ENCODE data around the gene ADAT3. TPM values are rescaled to one million over a fixed set of nuclear protein-coding genes. Genes with fewer than 3 reads are reported as not detected.

The ADAT3 gene
- total RNA-seq, 4 donors from 2014 or later, result 2.1 to 3.6 (median 3.1) TPM

GRCh38 chr19:1863328-1863637 is 41.9 kb upstream of the ADAT3 start, which contains the start of gene KLF16:
TSS of gene KLF16 (minus strand) at chr19:1863579. CDS start at chr19:1863497, 82 bp downstream.
- intact Hi-C loops (cut with DNase I; ENCODE audit: low total_unique reads) (loop anchor here (1.0 to 10.0 kb wide), 2 partner anchors 15 to 478 kb away; partner anchors contain the start of genes NDUFS7 and REXO1), in situ Hi-C loops (cut with MboI; ENCODE audit: low sequenced_read_pairs in 4 of 4) (no loop called here)
- ATAC-seq (peak in 1 of 2 donors; percentile 0), DNase-seq (no peak)
- peak within 1 kb of the TSS; percentile 76 to 92 (median 84) for H3K27ac ChIP-seq
- H3K27me3 ChIP-seq, result peaks cover 0 to 8% (median 6%) of the 10 kb centered on the region in 3 donors
- no peaks in the 10 kb centered on the region for H3K36me3 ChIP-seq
- TF ChIP-seq POLR2A (IDR thresholded peaks at IDR 0.05) (peak; percentile 76), CTCF (IDR thresholded peaks at IDR 0.05 in 4 of 5, conservative IDR thresholded peaks at IDR 0.05 in 1 of 5) (no peak)
- H3K4me1 ChIP-seq, result peaks cover 5 to 18% of the 10 kb centered on the region in 2 donors
- peak within 1 kb of the TSS; percentile 67 to 95 (median 82) for H3K4me3 ChIP-seq
- no peaks in the 10 kb centered on the region for H3K9me3 ChIP-seq

- H3K9me3 ChIP-seq, result no peaks in the 10 kb centered on the region
- peak; percentile 83 for ATAC-seq
- no peaks in the 10 kb centered on the region for H3K36me3 ChIP-seq
- TF ChIP-seq POLR2A (IDR thresholded peaks at IDR 0.05), result peak; percentile 33 to 34
- TF ChIP-seq CTCF (IDR thresholded peaks at IDR 0.05 in 4 of 5, conservative IDR thresholded peaks at IDR 0.05 in 1 of 5), result no peak
- H3K4me3 ChIP-seq, result peak overlapping the region; percentile 67 to 95 (median 82)
- peak; percentile 76 to 82 for DNase-seq
- H3K27me3 ChIP-seq, result peaks cover 0 to 8% (median 6%) of the 10 kb centered on the region in 3 donors
- intact Hi-C loops (cut with DNase I; ENCODE audit: low total_unique reads), result loop anchor here (1.0 to 10.0 kb wide), 3 partner anchors 16 to 479 kb away; partner anchors contain the start of genes ADAT3, NDUFS7, REXO1 and SCAMP4
- peak overlapping the region; percentile 76 to 92 (median 84) for H3K27ac ChIP-seq
- in situ Hi-C loops (cut with MboI; ENCODE audit: low sequenced_read_pairs in 4 of 4), result no loop called here
- H3K4me1 ChIP-seq, result peaks cover 6 to 18% of the 10 kb centered on the region in 2 donors
Measured at GRCh38 chr19:1863638-1864479, 41.3 kb upstream of the ADAT3 start.

GRCh38 chr19:1864480-1865171 is 40.6 kb upstream of the ADAT3 start:
- peaks cover 0 to 8% (median 6%) of the 10 kb centered on the region in 3 donors for H3K27me3 ChIP-seq
- ATAC-seq (peak; percentile 32 to 46), DNase-seq (peak; percentile 46 to 53)
- H3K36me3 ChIP-seq, result no peaks in the 10 kb centered on the region
- H3K4me1 ChIP-seq, result peaks cover 11 to 18% of the 10 kb centered on the region in 2 donors
- H3K27ac ChIP-seq, result peak overlapping the region; percentile 76 to 92 (median 84)
- no peaks in the 10 kb centered on the region for H3K9me3 ChIP-seq
- peak overlapping the region; percentile 67 to 95 (median 82) for H3K4me3 ChIP-seq
- in situ Hi-C loops (cut with MboI; ENCODE audit: low sequenced_read_pairs in 4 of 4) (no loop called here), intact Hi-C loops (cut with DNase I; ENCODE audit: low total_unique reads) (loop anchor here (1.0 to 10.0 kb wide), 2 partner anchors 41 to 480 kb away; partner anchors contain the start of genes ADAT3, NDUFS7 and SCAMP4)
- TF ChIP-seq CTCF (IDR thresholded peaks at IDR 0.05 in 4 of 5, conservative IDR thresholded peaks at IDR 0.05 in 1 of 5) (peak; percentile 39 to 89 (median 78)), POLR2A (IDR thresholded peaks at IDR 0.05) (peak in 1 of 2 donors; percentile 14)

GRCh38 chr19:1865172-1866010 is 39.8 kb upstream of the ADAT3 start:
- H3K4me1 ChIP-seq, result peaks cover 11 to 15% of the 10 kb centered on the region in 2 donors
- DNase-seq (no peak), ATAC-seq (no peak)
- H3K36me3 ChIP-seq, result no peaks in the 10 kb centered on the region
- intact Hi-C loops (cut with DNase I; ENCODE audit: low total_unique reads) (loop anchor here (10.0 kb wide), 1 partner anchor 481 kb away; the partner anchor contains the start of gene NDUFS7), in situ Hi-C loops (cut with MboI; ENCODE audit: low sequenced_read_pairs in 4 of 4) (no loop called here)
- H3K27ac ChIP-seq, result peak overlapping the region; percentile 76 to 92 (median 84)
- peak overlapping the region; percentile 67 to 95 (median 82) for H3K4me3 ChIP-seq
- peaks cover 0 to 8% (median 6%) of the 10 kb centered on the region in 3 donors for H3K27me3 ChIP-seq
- H3K9me3 ChIP-seq, result no peaks in the 10 kb centered on the region
- TF ChIP-seq POLR2A (IDR thresholded peaks at IDR 0.05) (no peak), CTCF (IDR thresholded peaks at IDR 0.05 in 4 of 5, conservative IDR thresholded peaks at IDR 0.05 in 1 of 5) (no peak)
